Measurements from ENCODE around the gene MTNR1B.

GRCh38 chr11:92931746-92932422 is 37.6 kb upstream of the MTNR1B start:
- TF ChIP-seq ZBTB20 (tag by site-specific recombination; IDR thresholded peaks at IDR 0.05) (no peak), ZNF184 (tag by site-specific recombination; IDR thresholded peaks at IDR 0.05) (no peak), ZNF664 (tag by site-specific recombination; IDR thresholded peaks at IDR 0.05) (no peak), ZNF274 (IDR thresholded peaks at IDR 0.05; ENCODE audit: low read length) (no peak), ZNF274 (tag by site-specific recombination; IDR thresholded peaks at IDR 0.05; ENCODE audit: borderline replicate concordance) (no peak), ZNF785 (tag by site-specific recombination; IDR thresholded peaks at IDR 0.05) (no peak), ZNF701 (tag by site-specific recombination; IDR thresholded peaks at IDR 0.05) (no peak), ZNF558 (tag by site-specific recombination; IDR thresholded peaks at IDR 0.05) (no peak), GFI1B (tag by site-specific recombination; IDR thresholded peaks at IDR 0.05) (no peak), ZNF335 (tag by site-specific recombination; conservative IDR thresholded peaks at IDR 0.05) (no peak), ZNF10 (tag by site-specific recombination; IDR thresholded peaks at IDR 0.05) (no peak)
- TF ChIP-seq, protein P1, sequence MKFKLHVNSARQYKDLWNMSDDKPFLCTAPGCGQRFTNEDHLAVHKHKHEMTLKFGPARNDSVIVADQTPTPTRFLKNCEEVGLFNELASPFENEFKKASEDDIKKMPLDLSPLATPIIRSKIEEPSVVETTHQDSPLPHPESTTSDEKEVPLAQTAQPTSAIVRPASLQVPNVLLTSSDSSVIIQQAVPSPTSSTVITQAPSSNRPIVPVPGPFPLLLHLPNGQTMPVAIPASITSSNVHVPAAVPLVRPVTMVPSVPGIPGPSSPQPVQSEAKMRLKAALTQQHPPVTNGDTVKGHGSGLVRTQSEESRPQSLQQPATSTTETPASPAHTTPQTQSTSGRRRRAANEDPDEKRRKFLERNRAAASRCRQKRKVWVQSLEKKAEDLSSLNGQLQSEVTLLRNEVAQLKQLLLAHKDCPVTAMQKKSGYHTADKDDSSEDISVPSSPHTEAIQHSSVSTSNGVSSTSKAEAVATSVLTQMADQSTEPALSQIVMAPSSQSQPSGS (tag by site-specific recombination; IDR thresholded peaks at IDR 0.05; ENCODE audit: low read depth) = no peak
